Calu3 (cell line): Measurements from ENCODE around the gene CRIP2. TPM values are rescaled to one million over a fixed set of nuclear protein-coding genes. Genes with fewer than 3 reads are reported as not detected.

Source experiments
- BruUV-seq: library from RNA; stranded (reverse); fragments of 400-500 nt; replicated peaks from 2 replicates; lab custom pipeline; 2021; lab: Mats Ljungman, UMichigan
- CTCF ChIA-PET: fragments of 300-600 bp; sonication (Branson Sonifier 250); formaldehyde crosslinking; loops from one replicate; lab custom pipeline; 2022; ENCODE audit warnings: antibody characterized with exemption; lab: Charles Lee
- DNase-seq: peaks from one replicate; pipeline ENCODE4 v3.0.0; 2022
- H3K27ac Mint-ChIP-seq: one replicate; pipeline ENCODE4 v1.8.0; 2022; ENCODE audit warnings: mixed read lengths; ENCODE audit not compliant: unreplicated experiment
- H3K27me3 Mint-ChIP-seq: one replicate; pipeline ENCODE4 v1.8.0; 2022; ENCODE audit warnings: mixed read lengths; ENCODE audit not compliant: unreplicated experiment
- H3K36me3 Mint-ChIP-seq: one replicate; pipeline ENCODE4 v1.8.0; 2022; ENCODE audit warnings: mild to moderate bottlenecking, moderate library complexity, mixed read lengths; ENCODE audit not compliant: insufficient read depth, unreplicated experiment
- H3K4me1 Mint-ChIP-seq: one replicate; pipeline ENCODE4 v1.8.0; 2022; ENCODE audit warnings: mild to moderate bottlenecking, low read depth, mixed read lengths; ENCODE audit not compliant: unreplicated experiment
- H3K4me3 Mint-ChIP-seq: one replicate; pipeline ENCODE4 v1.8.0; 2022; ENCODE audit warnings: mild to moderate bottlenecking, low read depth, moderate library complexity, mixed read lengths; ENCODE audit not compliant: unreplicated experiment
- H3K9me3 Mint-ChIP-seq: one replicate; pipeline ENCODE4 v1.8.0; 2022; ENCODE audit warnings: low read depth, mixed read lengths; ENCODE audit not compliant: unreplicated experiment
- intact Hi-C: fragments of 100-400 bp; cut with micrococcal nuclease; formaldehyde crosslinking; loops from one replicate; pipeline ENCODE4 v1.10.0; 2022; ENCODE audit not compliant: unreplicated experiment
- total RNA-seq: library from RNA; stranded (reverse); gene quantifications from 2 replicates; pipeline ENCODE4 v1.2.3, GENCODE V29; 2022
- TF ChIP-seq, protein P1 (sequence below): fragments of 200-600 bp; IDR thresholded peaks from one replicate; pipeline ENCODE4 v1.8.0; 2022; ENCODE audit warnings: antibody characterized with exemption; ENCODE audit not compliant: unreplicated experiment

CRIP2 gene
- total RNA-seq, 1 experiment from 2014 or later = 70.1 TPM

GRCh38 chr14:105519946-105520698, 45.5 kb downstream of the CRIP2 start:
- Mint-ChIP-seq H3K4me1 (no peaks in the 10 kb centered on the region), H3K27ac (no peak overlapping the region), H3K9me3 (peaks cover 5% of the 10 kb centered on the region), H3K27me3 (peaks cover 68% of the 10 kb centered on the region), H3K4me3 (no peak overlapping the region), H3K36me3 (peaks cover under 1% of the 10 kb centered on the region)
- CTCF ChIA-PET = interaction anchor here (0.6 to 0.7 kb wide), 2 partner anchors 9 to 324 kb away, joined by 4 to 5 read pairs; no protein-coding TSS in a partner anchor
- no peak for DNase-seq
- intact Hi-C loops = no loop called here
- TF ChIP-seq, protein P1, sequence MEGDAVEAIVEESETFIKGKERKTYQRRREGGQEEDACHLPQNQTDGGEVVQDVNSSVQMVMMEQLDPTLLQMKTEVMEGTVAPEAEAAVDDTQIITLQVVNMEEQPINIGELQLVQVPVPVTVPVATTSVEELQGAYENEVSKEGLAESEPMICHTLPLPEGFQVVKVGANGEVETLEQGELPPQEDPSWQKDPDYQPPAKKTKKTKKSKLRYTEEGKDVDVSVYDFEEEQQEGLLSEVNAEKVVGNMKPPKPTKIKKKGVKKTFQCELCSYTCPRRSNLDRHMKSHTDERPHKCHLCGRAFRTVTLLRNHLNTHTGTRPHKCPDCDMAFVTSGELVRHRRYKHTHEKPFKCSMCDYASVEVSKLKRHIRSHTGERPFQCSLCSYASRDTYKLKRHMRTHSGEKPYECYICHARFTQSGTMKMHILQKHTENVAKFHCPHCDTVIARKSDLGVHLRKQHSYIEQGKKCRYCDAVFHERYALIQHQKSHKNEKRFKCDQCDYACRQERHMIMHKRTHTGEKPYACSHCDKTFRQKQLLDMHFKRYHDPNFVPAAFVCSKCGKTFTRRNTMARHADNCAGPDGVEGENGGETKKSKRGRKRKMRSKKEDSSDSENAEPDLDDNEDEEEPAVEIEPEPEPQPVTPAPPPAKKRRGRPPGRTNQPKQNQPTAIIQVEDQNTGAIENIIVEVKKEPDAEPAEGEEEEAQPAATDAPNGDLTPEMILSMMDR = no peak
- BruUV-seq = no TSS peak

GRCh38 chr14:105525326-105525725, 50.7 kb downstream of the CRIP2 start:
- no TSS peak for BruUV-seq
- intact Hi-C loops = no loop called here
- CTCF ChIA-PET = no interaction called here
- TF ChIP-seq, protein P1 = no peak
- Mint-ChIP-seq H3K36me3 (peaks cover 23% of the 10 kb centered on the region), H3K9me3 (no peaks in the 10 kb centered on the region), H3K27me3 (peaks cover 62% of the 10 kb centered on the region), H3K4me3 (peak overlapping the region; percentile 34), H3K4me1 (no peaks in the 10 kb centered on the region), H3K27ac (no peak overlapping the region)
- DNase-seq = no peak

DNA sequence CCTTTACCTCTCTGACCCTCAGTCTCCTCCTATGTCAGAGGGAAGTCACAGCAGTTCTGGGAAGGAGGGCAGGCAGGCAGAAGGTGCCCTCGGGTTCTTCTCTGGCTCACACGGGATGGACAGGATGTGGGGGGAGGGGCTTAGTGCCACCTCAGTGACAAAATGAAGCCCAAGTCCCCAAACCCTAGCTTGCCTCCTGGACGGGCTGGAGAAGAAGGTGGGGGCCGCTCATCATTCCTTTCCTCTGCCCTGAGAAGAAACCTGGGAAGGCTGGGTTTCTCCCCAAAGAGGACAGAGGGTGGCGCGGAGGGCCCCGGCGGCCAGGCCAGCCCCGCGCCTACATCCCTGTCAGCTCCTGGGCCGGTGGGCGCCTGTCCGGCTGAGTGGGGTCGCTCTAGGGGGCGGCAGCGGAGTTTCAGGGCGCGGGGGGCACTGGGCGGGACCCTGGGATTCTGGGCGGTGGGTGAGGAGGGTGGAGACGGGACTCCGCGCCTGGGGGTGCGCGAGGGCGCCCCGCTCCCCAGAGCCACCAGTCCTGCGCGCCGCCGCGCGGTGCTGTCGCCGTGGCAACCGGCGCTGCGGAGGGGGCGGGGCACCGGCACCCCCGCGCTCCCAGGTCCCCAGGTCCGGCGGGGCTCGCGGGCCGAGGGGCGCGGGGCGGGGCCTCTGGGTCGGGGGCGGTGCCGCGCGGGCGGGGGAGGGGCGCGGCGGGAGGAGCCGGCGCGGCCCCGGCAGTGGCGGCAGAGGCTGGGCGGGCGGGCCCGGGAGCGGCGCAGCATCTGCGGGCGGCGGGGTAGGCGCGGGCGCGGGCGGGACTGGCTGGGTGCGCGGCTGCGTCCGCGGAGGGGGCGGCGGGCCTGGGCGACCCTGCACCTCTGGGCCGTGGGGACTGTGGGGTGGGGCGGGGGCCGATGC, 51.5 kb downstream of the CRIP2 start, which contains the start of gene TMEM121:
Gene TMEM121 (plus strand): TSS at position 723 of the 915 bp plus-strand sequence. CDS start 2,252 bp downstream, outside the sequence.
- Mint-ChIP-seq H3K36me3 (peaks cover 26% of the 10 kb centered on the region), H3K4me3 (peak within 1 kb of the TSS; percentile 55), H3K9me3 (no peaks in the 10 kb centered on the region), H3K27me3 (peaks cover 54% of the 10 kb centered on the region), H3K4me1 (no peaks in the 10 kb centered on the region), H3K27ac (no peak within 1 kb of the TSS)
- BruUV-seq = no TSS peak
- TF ChIP-seq, protein P1 = no peak
- CTCF ChIA-PET = interaction anchor here (0.6 to 0.7 kb wide), 2 partner anchors 155 to 325 kb away, joined by 3 to 4 read pairs; no protein-coding TSS in a partner anchor
- intact Hi-C loops = no loop called here
- DNase-seq = peak; percentile 25

GRCh38 chr14:105526776-105527380, 52.3 kb downstream of the CRIP2 start:
- BruUV-seq = no TSS peak
- CTCF ChIA-PET = interaction anchor here (0.7 kb wide), 1 partner anchor 156 kb away, joined by 4 read pairs; no protein-coding TSS in a partner anchor
- intact Hi-C loops = no loop called here
- no peak for DNase-seq
- H3K4me3 Mint-ChIP-seq = peak overlapping the region; percentile 55
- peaks cover 26% of the 10 kb centered on the region for H3K36me3 Mint-ChIP-seq
- no peaks in the 10 kb centered on the region for H3K9me3 Mint-ChIP-seq
- no peak overlapping the region for H3K27ac Mint-ChIP-seq
- H3K27me3 Mint-ChIP-seq = peaks cover 46% of the 10 kb centered on the region
- no peaks in the 10 kb centered on the region for H3K4me1 Mint-ChIP-seq
- TF ChIP-seq, protein P1 = no peak
